Heart left ventricle (tissue), 16 donors: Measurements from ENCODE around the gene XYLT1. TPM values are rescaled to one million over a fixed set of nuclear protein-coding genes. Genes with fewer than 3 reads are reported as not detected.

Experiments used
- ATAC-seq, 4 donors: fragments of 200-7000 bp; cut with Tn5 transposase; one replicate each; pipeline ENCODE4 v1.9.1; 2020 to 2022; ENCODE audit warnings: moderate library complexity in 4 of 4, mild to moderate bottlenecking in 3 of 4, moderate number of reproducible peaks in 1 of 4
- DNase-seq, 5 donors: peaks; one replicate each; pipeline ENCODE4 v3.0.0-alpha.2; 2020
- H3K27ac ChIP-seq, 12 donors: fragments of 200-600 bp; sonication (generic) in 4 of 12; one replicate each; pipeline versions ENCODE4 v1.5.0 to v1.8.0; 2016 to 2022; ENCODE audit warnings: mild to moderate bottlenecking in 2 of 12
- H3K27me3 ChIP-seq, 9 donors: fragments of 200-600 bp; sonication (generic) in 2 of 9; one replicate each; pipeline versions ENCODE4 v1.5.1 to v1.8.0; 2016 to 2022; ENCODE audit warnings: mild to moderate bottlenecking in 3 of 9
- H3K36me3 ChIP-seq, 9 donors: fragments of 200-600 bp; sonication (generic) in 2 of 9; one replicate each; pipeline versions ENCODE4 v1.5.0 to v1.8.0; 2018 to 2022; ENCODE audit warnings: mild to moderate bottlenecking in 2 of 9
- H3K4me1 ChIP-seq, 12 donors: fragments of 200-600 bp; sonication (generic) in 4 of 12; one replicate each; pipeline versions ENCODE4 v1.5.0 to v1.8.0; 2016 to 2022; ENCODE audit warnings: mild to moderate bottlenecking in 3 of 12
- H3K4me3 ChIP-seq, 12 donors: fragments of 200-600 bp; sonication (generic) in 4 of 12; one replicate each; pipeline versions ENCODE4 v1.5.0 to v1.8.0; 2017 to 2022; ENCODE audit warnings: mild to moderate bottlenecking in 9 of 12, moderate library complexity in 4 of 12
- H3K9me3 ChIP-seq, 12 donors: fragments of 200-600 bp; sonication (generic) in 4 of 12; one replicate each; pipeline versions ENCODE4 v1.5.0 to v1.8.0; 2016 to 2022; ENCODE audit warnings: mild to moderate bottlenecking in 1 of 12
- POLR2A ChIP-seq, 2 donors: fragments of 450-650 bp; IDR thresholded peaks; one replicate each; pipeline ENCODE4 v1.6.1; 2017; ENCODE audit warnings: antibody characterized with exemption in 2 of 2, mild to moderate bottlenecking in 2 of 2, moderate library complexity in 2 of 2
- WGBS, 4 donors: extraction: QIAGEN DNeasy Blood & Tissue Kit in 2 of 4; methylation state at CpG; one replicate each; pipeline versions ENCODE4 v1.1.5 to v1.1.7; 2013 to 2018; 5-methylcytosine and 5-hydroxymethylcytosine counted together
- intact Hi-C, 10 donors: fragments of 100-400 bp; cut with DNase I; formaldehyde crosslinking; loops; one replicate each; pipeline versions ENCODE4 v1.11.1 to v1.14.2; 2022
- polyA plus RNA-seq, 2 donors: library from polyadenylated mRNA; stranded (reverse); fragments of 200-250 nt; gene quantifications; one replicate each; pipeline ENCODE4 v1.2.3, GENCODE V29; 2013
- total RNA-seq, 9 donors: library from RNA; depleted of rRNA in 2 of 9; stranded (reverse); fragments of >200 nt in 2 of 9; fragmentation: NEBNext Ultra II Directional in 3 of 9; extraction: Animal tissue kit (Norgen Biotek cat#: 25700) in 3 of 9; gene quantifications; one replicate each; pipeline versions ENCODE4 v1.1.0 to v1.2.4, GENCODE V29; 2016 to 2023
- TF ChIP-seq, protein P1 (sequence below), 12 donors: fragments of 200-600 bp; sonication (generic) in 4 of 12; IDR thresholded peaks; one replicate each; pipeline versions ENCODE4 v1.5.0 to v1.8.0; 2018 to 2022; ENCODE audit warnings: antibody characterized with exemption in 12 of 12, mild to moderate bottlenecking in 5 of 12
- donor health status: ischemic (EF 13 %, LVEDD 7.1; RV severe dilation, severe dysfunction).
- donor health status: healthy with polysubstance abuse.
- donor health status: DM: no; HTN: yes; CAD: no.
- donor health status: DM: no; HTN: no; CAD: no.
- donor health status: ischemic (EF 25% LVEDD 6.9; RV normal size, moderate dysfunction).
- donor health status: ischemic (EF 25% LVEDD 5.7; RV mildly dilated, moderate dysfunction).
- donor health status: healthy.
- donor health status: DM: yes; HTN: yes; CAD: no.
- donor health status: ischemic (EF 35%, LVEDD 5.7; RV mildly dilated, moderate dysfunction).
- donor health status: nonischemic (EF 11% LVEDD 7.7; RV severe dilation, severe dysfunction).
- donor health status: DM: yes; HTN: yes; CAD: no.
- donor health status: PGD.
- donor health status: ischemic (EF 29% LVEDD 5.4; RV normal size, mild dysfunction).
- donor health status: nonischemic (EF 23%, LVEDD 6.1; RV moderate dilation, normal function).

XYLT1 gene
- total and polyA plus RNA-seq, 11 donors, result 0.46 to 12.3 (median 2.4) TPM

DNA sequence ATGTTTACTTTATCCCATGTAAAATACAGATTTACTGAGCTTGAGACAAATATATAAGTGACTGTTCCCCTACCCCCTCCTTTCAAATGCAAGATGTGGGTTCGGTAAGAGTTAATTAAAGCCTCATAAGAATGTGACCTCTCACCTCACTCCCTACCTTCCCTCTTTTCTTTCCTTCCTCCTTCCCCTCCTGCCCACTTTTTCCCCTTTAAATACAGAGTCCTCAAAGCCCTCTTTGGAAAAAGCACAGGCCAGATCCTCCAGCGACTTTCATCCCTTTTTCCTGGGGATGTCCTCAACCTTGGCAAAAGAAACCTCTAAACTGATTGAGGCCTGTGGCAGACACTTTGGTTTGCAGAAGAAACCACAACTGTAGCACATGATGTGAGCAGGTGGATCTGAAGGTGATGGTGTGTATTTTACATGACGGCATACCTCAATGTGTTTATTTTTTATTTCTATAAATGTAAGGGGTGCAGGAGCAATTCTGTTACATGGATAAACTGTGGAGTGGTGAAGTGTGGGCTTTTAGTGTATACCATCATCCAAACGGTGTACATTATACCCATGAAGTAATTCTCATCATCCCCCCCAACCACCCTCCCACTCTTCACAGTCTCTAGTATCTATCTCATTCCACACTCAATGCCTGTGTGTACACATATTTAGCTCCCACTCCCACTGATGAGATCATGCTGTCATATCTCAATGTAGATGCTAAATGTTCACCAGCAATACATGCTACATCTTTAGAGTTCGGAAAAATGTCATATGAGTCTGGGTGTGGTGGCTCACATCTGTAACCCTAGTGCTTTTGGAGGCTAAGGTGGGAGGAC lies 77.7 kb downstream of the XYLT1 start:
- TF ChIP-seq POLR2A (IDR thresholded peaks at IDR 0.05), result no peak
- TF ChIP-seq, protein P1, sequence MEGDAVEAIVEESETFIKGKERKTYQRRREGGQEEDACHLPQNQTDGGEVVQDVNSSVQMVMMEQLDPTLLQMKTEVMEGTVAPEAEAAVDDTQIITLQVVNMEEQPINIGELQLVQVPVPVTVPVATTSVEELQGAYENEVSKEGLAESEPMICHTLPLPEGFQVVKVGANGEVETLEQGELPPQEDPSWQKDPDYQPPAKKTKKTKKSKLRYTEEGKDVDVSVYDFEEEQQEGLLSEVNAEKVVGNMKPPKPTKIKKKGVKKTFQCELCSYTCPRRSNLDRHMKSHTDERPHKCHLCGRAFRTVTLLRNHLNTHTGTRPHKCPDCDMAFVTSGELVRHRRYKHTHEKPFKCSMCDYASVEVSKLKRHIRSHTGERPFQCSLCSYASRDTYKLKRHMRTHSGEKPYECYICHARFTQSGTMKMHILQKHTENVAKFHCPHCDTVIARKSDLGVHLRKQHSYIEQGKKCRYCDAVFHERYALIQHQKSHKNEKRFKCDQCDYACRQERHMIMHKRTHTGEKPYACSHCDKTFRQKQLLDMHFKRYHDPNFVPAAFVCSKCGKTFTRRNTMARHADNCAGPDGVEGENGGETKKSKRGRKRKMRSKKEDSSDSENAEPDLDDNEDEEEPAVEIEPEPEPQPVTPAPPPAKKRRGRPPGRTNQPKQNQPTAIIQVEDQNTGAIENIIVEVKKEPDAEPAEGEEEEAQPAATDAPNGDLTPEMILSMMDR (IDR thresholded peaks at IDR 0.05), result no peak
- intact Hi-C loops, result loop anchor here in 1 of 10 donors (10.0 kb wide), 1 partner anchor 48 kb away; no protein-coding TSS in a partner anchor
- peaks cover 0 to 29% (median 15%) of the 10 kb centered on the region in 12 donors for H3K4me1 ChIP-seq
- H3K4me3 ChIP-seq, result no peak overlapping the region
- H3K27ac ChIP-seq, result no peak overlapping the region
- no peak for DNase-seq
- no peaks in the 10 kb centered on the region for H3K36me3 ChIP-seq
- H3K9me3 ChIP-seq, result no peaks in the 10 kb centered on the region
- no peaks in the 10 kb centered on the region for H3K27me3 ChIP-seq
- 85 to 88% (median 87%) methylated on average over 5 of the region's 5 CpGs for WGBS, 4 donors
- ATAC-seq, result no peak

DNA sequence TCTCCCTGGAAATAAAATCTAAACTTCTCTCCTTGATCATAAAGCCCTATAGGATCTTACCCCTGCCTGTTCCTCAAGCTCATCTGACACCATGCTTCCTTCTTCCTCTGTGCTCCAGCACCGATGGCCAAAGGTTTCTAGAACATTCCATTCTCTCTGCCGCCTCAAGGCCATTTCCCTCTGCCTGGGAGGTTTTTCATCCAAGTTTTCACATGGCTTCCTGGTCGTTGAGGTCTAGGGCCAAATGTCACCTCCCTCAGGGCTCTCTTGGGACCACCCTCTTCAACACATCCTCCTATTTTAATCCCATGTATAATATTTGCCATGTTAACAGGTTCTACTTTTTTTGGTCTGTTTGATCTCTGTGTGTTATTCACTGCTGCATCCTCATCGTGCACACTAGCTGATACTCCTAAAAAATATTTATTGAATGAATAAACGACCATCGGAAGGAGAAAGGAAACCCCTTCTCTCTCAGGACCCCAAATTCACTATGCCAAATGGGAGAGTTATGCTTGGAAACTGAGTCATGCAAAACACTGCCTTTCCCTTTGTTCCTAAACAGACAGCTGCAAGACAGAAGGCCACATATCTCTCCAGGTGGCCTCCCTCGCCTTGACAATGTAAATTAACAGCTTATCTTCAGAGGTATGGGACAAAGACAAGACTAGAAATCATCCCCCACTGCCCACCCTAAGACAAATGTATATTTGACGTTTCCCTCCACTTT lies 78.5 kb downstream of the XYLT1 start:
- intact Hi-C loops, result loop anchor here in 1 of 10 donors (10.0 kb wide), 1 partner anchor 47 kb away; no protein-coding TSS in a partner anchor
- no peak for ATAC-seq
- H3K4me1 ChIP-seq, result peaks cover 0 to 22% (median 10%) of the 10 kb centered on the region in 12 donors
- H3K4me3 ChIP-seq, result no peak overlapping the region
- H3K27me3 ChIP-seq, result no peaks in the 10 kb centered on the region
- no peak overlapping the region for H3K27ac ChIP-seq
- H3K9me3 ChIP-seq, result no peaks in the 10 kb centered on the region
- DNase-seq, result no peak
- WGBS, 4 donors, result 69 to 75% (median 73%) methylated on average over 8 of the region's 8 CpGs
- H3K36me3 ChIP-seq, result no peaks in the 10 kb centered on the region
- TF ChIP-seq, protein P1 (IDR thresholded peaks at IDR 0.05), result no peak
- no peak for TF ChIP-seq POLR2A (IDR thresholded peaks at IDR 0.05)

DNA sequence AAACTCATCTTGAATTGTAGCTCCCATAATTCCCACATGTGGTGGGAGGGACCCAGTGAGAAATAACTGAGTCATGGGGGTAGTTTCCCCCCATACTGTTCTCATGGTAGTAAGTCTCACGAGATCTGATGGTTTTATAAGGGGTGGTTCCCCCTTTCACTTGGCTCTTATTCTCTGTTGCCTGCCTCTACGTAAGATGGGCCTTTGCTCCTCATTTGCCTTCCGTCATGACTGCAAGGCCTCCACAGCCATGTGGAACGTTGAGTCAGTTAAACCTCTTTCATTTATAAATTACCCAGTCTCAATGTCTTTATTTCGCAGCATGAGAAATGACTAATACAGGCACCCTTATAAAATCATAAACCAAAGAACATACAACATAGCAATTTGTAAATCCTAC lies 79.0 kb downstream of the XYLT1 start:
- Histone ChIP-seq H3K9me3 (no peaks in the 10 kb centered on the region), H3K27ac (no peak overlapping the region), H3K4me3 (no peak overlapping the region), H3K4me1 (peaks cover 0 to 16% (median 5%) of the 10 kb centered on the region in 12 donors), H3K27me3 (no peaks in the 10 kb centered on the region), H3K36me3 (no peaks in the 10 kb centered on the region)
- no peak for TF ChIP-seq POLR2A (IDR thresholded peaks at IDR 0.05)
- 93 to 97% (median 95%) methylated on average over 5 of the region's 5 CpGs for WGBS, 4 donors
- intact Hi-C loops, result loop anchor here in 1 of 10 donors (10.0 kb wide), 1 partner anchor 47 kb away; no protein-coding TSS in a partner anchor
- no peak for ATAC-seq
- DNase-seq, result no peak

DNA sequence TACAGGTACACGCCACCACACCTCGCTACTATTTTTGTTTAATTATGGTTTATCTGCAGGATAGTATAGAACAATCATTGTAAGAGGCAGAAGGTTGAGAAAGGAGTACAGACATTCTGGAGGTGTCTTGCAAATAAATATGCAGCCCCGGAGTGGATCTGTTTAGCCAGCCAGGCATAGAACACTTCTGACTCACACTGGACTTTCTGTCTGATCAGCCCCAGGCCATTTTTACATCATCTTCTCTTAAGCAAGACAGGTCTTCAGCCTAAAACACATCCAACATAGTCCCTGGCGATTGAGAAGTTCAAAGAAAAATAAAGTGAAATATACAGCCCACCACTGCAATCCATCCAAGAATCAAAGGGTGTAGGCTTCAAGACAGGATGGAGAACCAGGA lies 81.4 kb downstream of the XYLT1 start:
- no peaks in the 10 kb centered on the region for H3K27me3 ChIP-seq
- H3K36me3 ChIP-seq, result no peaks in the 10 kb centered on the region
- ATAC-seq (no peak), DNase-seq (no peak)
- no peak for TF ChIP-seq POLR2A (IDR thresholded peaks at IDR 0.05)
- TF ChIP-seq, protein P1 (IDR thresholded peaks at IDR 0.05), result no peak
- H3K4me3 ChIP-seq, result no peak overlapping the region
- 91 to 93% (median 91%) methylated on average over 4 of the region's 4 CpGs for WGBS, 4 donors
- intact Hi-C loops, result no loop called here
- no peaks in the 10 kb centered on the region for H3K9me3 ChIP-seq
- H3K4me1 ChIP-seq, result peaks cover 0 to 6% (median 0%) of the 10 kb centered on the region in 12 donors
- peak overlapping the region in 1 of 12 donors; percentile 45 for H3K27ac ChIP-seq
